Measurements from ENCODE around the gene SLC22A3. TPM values are rescaled to one million over a fixed set of nuclear protein-coding genes. Genes with fewer than 3 reads are reported as not detected.
"Not testable (repeated sequence)": the region's sequence is repeated elsewhere in the genome, so short reads cannot be mapped to it uniquely, and the experiment has no call there.

SLC22A3 gene
- total and polyA plus RNA-seq, 5 donors from 2014 or later = 0.41 to 1.9 (median 1.0) TPM

DNA sequence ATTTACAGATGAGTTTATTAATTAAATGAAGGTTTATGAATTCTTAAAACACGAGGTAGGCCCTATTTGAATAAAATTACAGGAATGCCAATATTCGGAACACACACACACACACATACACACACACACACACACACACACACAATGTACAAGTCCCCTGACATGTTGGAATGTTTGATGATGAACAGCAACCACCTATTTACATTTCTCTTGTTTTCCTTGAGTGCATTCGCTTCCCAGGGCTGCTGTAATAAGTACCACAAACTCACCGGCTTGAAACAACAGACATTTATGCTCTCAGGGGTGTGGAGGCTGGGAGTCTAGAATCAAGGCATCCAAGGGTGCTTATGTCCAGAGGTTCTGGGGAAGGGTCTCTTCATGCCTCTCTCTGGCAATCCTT lies 90.3 kb downstream of the SLC22A3 start:
- H3K36me3 Mint-ChIP-seq = peaks cover 5% of the 10 kb centered on the region
- H3K4me1 Mint-ChIP-seq = peaks cover 0 to 12% (median 6%) of the 10 kb centered on the region in 4 donors
- H3K27me3 ChIP-seq (ENCODE audit: control insufficient read depth, insufficient read depth, low read length) = peaks cover 8% of the 10 kb centered on the region
- no peak overlapping the region for H3K4me3 Mint-ChIP-seq
- no peaks in the 10 kb centered on the region for H3K36me3 ChIP-seq (ENCODE audit: control insufficient read depth, insufficient read depth, low read length)
- peaks cover 0 to 2% (median 0%) of the 10 kb centered on the region in 7 donors for H3K9me3 Mint-ChIP-seq
- H3K4me1 ChIP-seq (ENCODE audit: control insufficient read depth, insufficient read depth, low read length, poor library complexity, severe bottlenecking) = no peaks in the 10 kb centered on the region
- H3K9me3 ChIP-seq (ENCODE audit: control insufficient read depth in 2 of 2, low read length in 2 of 2) = no peaks in the 10 kb centered on the region
- no peak overlapping the region for H3K27ac ChIP-seq (ENCODE audit: insufficient read depth, low read length, poor library complexity, severe bottlenecking)
- H3K4me3 ChIP-seq (ENCODE audit: low read depth, low read length) = no peak overlapping the region
- ATAC-seq (ENCODE audit: low read depth in 2 of 2) = no peak
- H3K27ac Mint-ChIP-seq = no peak overlapping the region
- no peak for DNase-seq
- peaks cover 19% of the 10 kb centered on the region for H3K27me3 Mint-ChIP-seq

DNA sequence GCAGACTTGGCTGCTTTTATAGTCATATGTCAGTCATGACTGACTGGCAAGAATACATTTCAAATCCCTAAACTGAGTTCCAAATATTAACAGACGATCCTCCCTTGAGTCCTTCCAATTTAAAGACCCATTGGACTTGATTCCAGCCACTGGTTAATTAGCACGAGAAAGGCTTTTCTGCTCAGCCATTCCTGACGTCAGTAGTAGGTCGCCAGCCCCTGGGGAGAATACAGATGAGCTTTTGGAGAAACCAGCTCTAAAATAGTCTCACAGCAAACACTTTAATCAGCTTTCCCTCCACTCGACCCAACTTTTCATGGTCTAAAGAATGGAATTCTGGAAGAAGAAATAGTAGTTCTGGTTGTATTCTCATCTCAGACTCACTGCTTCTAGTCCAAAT lies 91.6 kb downstream of the SLC22A3 start:
- Histone ChIP-seq H3K36me3 (ENCODE audit: control insufficient read depth, insufficient read depth, low read length) (no peaks in the 10 kb centered on the region), H3K9me3 (ENCODE audit: control insufficient read depth in 2 of 2, low read length in 2 of 2) (no peaks in the 10 kb centered on the region), H3K4me1 (ENCODE audit: control insufficient read depth, insufficient read depth, low read length, poor library complexity, severe bottlenecking) (no peaks in the 10 kb centered on the region), H3K27me3 (ENCODE audit: control insufficient read depth, insufficient read depth, low read length) (peaks cover 7% of the 10 kb centered on the region), H3K4me3 (ENCODE audit: low read depth, low read length) (no peak overlapping the region), H3K27ac (ENCODE audit: insufficient read depth, low read length, poor library complexity, severe bottlenecking) (no peak overlapping the region)
- H3K4me1 Mint-ChIP-seq = peaks cover 0 to 13% (median 7%) of the 10 kb centered on the region in 4 donors
- DNase-seq (no peak), ATAC-seq (ENCODE audit: low read depth in 2 of 2) (no peak)
- H3K9me3 Mint-ChIP-seq = peaks cover 0 to 2% (median 0%) of the 10 kb centered on the region in 7 donors
- H3K4me3 Mint-ChIP-seq = no peak overlapping the region
- peaks cover 5% of the 10 kb centered on the region for H3K36me3 Mint-ChIP-seq
- H3K27me3 Mint-ChIP-seq = peaks cover 14% of the 10 kb centered on the region
- no peak overlapping the region for H3K27ac Mint-ChIP-seq

DNA sequence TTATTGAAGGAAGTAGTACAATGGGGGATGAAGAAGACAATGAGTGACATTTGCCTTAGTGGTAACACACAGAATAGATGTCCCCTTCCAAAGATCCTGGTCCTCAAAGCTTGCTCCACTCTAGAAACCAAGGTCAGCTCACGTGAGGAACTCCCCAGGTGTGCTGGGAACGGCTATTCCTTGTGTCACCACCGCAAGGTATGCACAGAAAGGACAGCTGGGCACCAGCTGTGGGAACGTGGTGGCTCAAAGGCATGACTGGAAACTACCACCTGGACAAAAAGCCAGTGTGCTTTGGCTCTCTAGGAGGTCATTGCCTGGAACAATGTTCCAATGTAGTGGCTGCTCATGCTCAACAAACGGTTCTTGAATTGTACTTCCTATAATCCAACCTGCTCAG lies 94.0 kb downstream of the SLC22A3 start:
- H3K27me3 Mint-ChIP-seq = peaks cover 10% of the 10 kb centered on the region
- Histone ChIP-seq H3K9me3 (ENCODE audit: control insufficient read depth in 2 of 2, low read length in 2 of 2) (no peaks in the 10 kb centered on the region), H3K36me3 (ENCODE audit: control insufficient read depth, insufficient read depth, low read length) (no peaks in the 10 kb centered on the region), H3K4me1 (ENCODE audit: control insufficient read depth, insufficient read depth, low read length, poor library complexity, severe bottlenecking) (no peaks in the 10 kb centered on the region), H3K27ac (ENCODE audit: insufficient read depth, low read length, poor library complexity, severe bottlenecking) (no peak overlapping the region), H3K4me3 (ENCODE audit: low read depth, low read length) (no peak overlapping the region), H3K27me3 (ENCODE audit: control insufficient read depth, insufficient read depth, low read length) (peaks cover 4% of the 10 kb centered on the region)
- peaks cover 0 to 5% (median 0%) of the 10 kb centered on the region in 7 donors for H3K9me3 Mint-ChIP-seq
- H3K4me3 Mint-ChIP-seq = no peak overlapping the region
- DNase-seq (no peak), ATAC-seq (ENCODE audit: low read depth in 2 of 2) (no peak)
- no peak overlapping the region for H3K27ac Mint-ChIP-seq
- peaks cover 5 to 12% (median 7%) of the 10 kb centered on the region in 4 donors for H3K4me1 Mint-ChIP-seq
- H3K36me3 Mint-ChIP-seq = peaks cover 14% of the 10 kb centered on the region

DNA sequence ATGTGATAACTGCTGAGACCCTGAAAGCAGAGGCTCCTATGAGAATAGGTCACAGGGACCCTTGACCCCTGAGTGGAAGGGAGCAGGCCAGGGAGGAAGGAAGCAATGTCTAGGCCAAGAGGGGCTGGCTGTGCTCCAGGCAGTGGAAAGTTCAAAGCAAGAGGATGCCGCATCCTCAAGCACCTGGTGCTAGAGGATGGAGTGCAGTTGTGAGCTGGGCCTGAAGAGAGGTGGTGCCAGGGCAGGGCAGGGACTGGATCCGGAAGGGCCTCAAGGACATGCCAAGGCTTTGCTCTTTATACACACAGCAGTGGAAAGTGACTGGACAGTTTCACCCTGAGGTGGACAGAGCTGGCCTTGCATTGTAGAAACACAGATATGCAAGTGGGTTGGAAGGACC lies 97.0 kb downstream of the SLC22A3 start:
- Mint-ChIP-seq H3K4me1 (peaks cover 6 to 12% (median 10%) of the 10 kb centered on the region in 4 donors), H3K9me3 (peaks cover 0 to 9% (median 5%) of the 10 kb centered on the region in 7 donors), H3K4me3 (peak overlapping the region in 1 of 4 donors; percentile 65), H3K27ac (no peak overlapping the region), H3K36me3 (peaks cover 12% of the 10 kb centered on the region), H3K27me3 (peaks cover 9% of the 10 kb centered on the region)
- H3K4me3 ChIP-seq (ENCODE audit: low read depth, low read length) = no peak overlapping the region
- ATAC-seq (ENCODE audit: low read depth in 2 of 2) (no peak), DNase-seq (no peak)
- H3K27me3 ChIP-seq (ENCODE audit: control insufficient read depth, insufficient read depth, low read length) = peaks cover 2% of the 10 kb centered on the region
- no peaks in the 10 kb centered on the region for H3K36me3 ChIP-seq (ENCODE audit: control insufficient read depth, insufficient read depth, low read length)
- H3K9me3 ChIP-seq (ENCODE audit: control insufficient read depth in 2 of 2, low read length in 2 of 2) = no peaks in the 10 kb centered on the region
- H3K27ac ChIP-seq (ENCODE audit: insufficient read depth, low read length, poor library complexity, severe bottlenecking) = no peak overlapping the region
- no peaks in the 10 kb centered on the region for H3K4me1 ChIP-seq (ENCODE audit: control insufficient read depth, insufficient read depth, low read length, poor library complexity, severe bottlenecking)

DNA sequence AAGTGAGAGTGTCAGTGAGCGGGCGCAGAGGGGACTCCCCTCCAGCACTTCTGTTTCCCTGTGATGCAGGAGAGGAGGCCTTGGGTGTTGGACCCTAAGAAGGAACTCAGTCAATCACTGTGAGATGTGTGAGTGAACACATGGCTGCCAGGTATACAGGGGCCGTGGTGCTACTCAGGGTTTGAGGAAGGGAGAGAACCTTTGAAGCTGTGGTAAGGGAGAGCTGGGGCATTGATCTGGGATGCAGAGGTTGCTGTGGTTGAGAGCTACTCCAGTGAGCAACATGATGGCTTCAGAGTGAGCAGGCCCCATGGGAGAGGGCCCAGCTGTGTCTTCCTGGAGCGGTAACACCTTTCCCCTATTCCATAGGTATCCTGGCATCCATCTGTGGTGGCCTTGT lies 99.2 kb downstream of the SLC22A3 start:
- Mint-ChIP-seq H3K27me3 (peaks cover 13% of the 10 kb centered on the region), H3K27ac (no peak overlapping the region), H3K9me3 (peaks cover 0 to 9% (median 5%) of the 10 kb centered on the region in 7 donors), H3K4me3 (no peak overlapping the region), H3K4me1 (peaks cover 6 to 12% (median 10%) of the 10 kb centered on the region in 4 donors), H3K36me3 (peaks cover 12% of the 10 kb centered on the region)
- no peak for ATAC-seq (ENCODE audit: low read depth in 2 of 2)
- H3K9me3 ChIP-seq (ENCODE audit: control insufficient read depth in 2 of 2, low read length in 2 of 2) = no peaks in the 10 kb centered on the region
- no peak for DNase-seq
- H3K4me1 ChIP-seq (ENCODE audit: control insufficient read depth, insufficient read depth, low read length, poor library complexity, severe bottlenecking) = no peaks in the 10 kb centered on the region
- H3K27ac ChIP-seq (ENCODE audit: insufficient read depth, low read length, poor library complexity, severe bottlenecking) = no peak overlapping the region
- no peak overlapping the region for H3K4me3 ChIP-seq (ENCODE audit: low read depth, low read length)
- peaks cover 2% of the 10 kb centered on the region for H3K36me3 ChIP-seq (ENCODE audit: control insufficient read depth, insufficient read depth, low read length)
- H3K27me3 ChIP-seq (ENCODE audit: control insufficient read depth, insufficient read depth, low read length) = no peaks in the 10 kb centered on the region

- H3K9me3 ChIP-seq (ENCODE audit: control insufficient read depth in 2 of 2, low read length in 2 of 2); H3K36me3 ChIP-seq (ENCODE audit: control insufficient read depth, insufficient read depth, low read length); H3K27ac ChIP-seq (ENCODE audit: insufficient read depth, low read length, poor library complexity, severe bottlenecking); DNase-seq; H3K4me3 ChIP-seq (ENCODE audit: low read depth, low read length); ATAC-seq (ENCODE audit: low read depth in 2 of 2); H3K27me3 ChIP-seq (ENCODE audit: control insufficient read depth, insufficient read depth, low read length); H3K4me1 ChIP-seq (ENCODE audit: control insufficient read depth, insufficient read depth, low read length, poor library complexity, severe bottlenecking); H3K9me3 Mint-ChIP-seq: not testable (repeated sequence)
- Mint-ChIP-seq H3K4me3 (peak overlapping the region in 1 of 4 donors; percentile 17), H3K27me3 (peaks cover 20% of the 10 kb centered on the region), H3K36me3 (peaks cover 22% of the 10 kb centered on the region), H3K27ac (peak overlapping the region in 1 of 3 donors; percentile 35), H3K4me1 (peaks cover 0 to 11% (median 6%) of the 10 kb centered on the region in 4 donors)
Measured at GRCh38 chr6:160449787-160450186, 101.6 kb downstream of the SLC22A3 start.

- peaks cover 0 to 11% (median 2%) of the 10 kb centered on the region in 4 donors for H3K4me1 Mint-ChIP-seq
- peaks cover 2% of the 10 kb centered on the region for H3K36me3 ChIP-seq (ENCODE audit: control insufficient read depth, insufficient read depth, low read length)
- H3K27ac Mint-ChIP-seq = no peak overlapping the region
- DNase-seq (no peak), ATAC-seq (ENCODE audit: low read depth in 2 of 2) (no peak)
- peaks cover 20% of the 10 kb centered on the region for H3K36me3 Mint-ChIP-seq
- H3K4me3 ChIP-seq (ENCODE audit: low read depth, low read length) = no peak overlapping the region
- H3K4me3 Mint-ChIP-seq = no peak overlapping the region
- H3K9me3 ChIP-seq (ENCODE audit: control insufficient read depth in 2 of 2, low read length in 2 of 2) = no peaks in the 10 kb centered on the region
- H3K27me3 ChIP-seq (ENCODE audit: control insufficient read depth, insufficient read depth, low read length) = no peaks in the 10 kb centered on the region
- H3K27ac ChIP-seq (ENCODE audit: insufficient read depth, low read length, poor library complexity, severe bottlenecking) = no peak overlapping the region
- peaks cover 7% of the 10 kb centered on the region for H3K4me1 ChIP-seq (ENCODE audit: control insufficient read depth, insufficient read depth, low read length, poor library complexity, severe bottlenecking)
- peaks cover 0 to 7% (median 2%) of the 10 kb centered on the region in 7 donors for H3K9me3 Mint-ChIP-seq
- peaks cover 15% of the 10 kb centered on the region for H3K27me3 Mint-ChIP-seq
Measured at GRCh38 chr6:160450849-160451248, 102.7 kb downstream of the SLC22A3 start.

DNA sequence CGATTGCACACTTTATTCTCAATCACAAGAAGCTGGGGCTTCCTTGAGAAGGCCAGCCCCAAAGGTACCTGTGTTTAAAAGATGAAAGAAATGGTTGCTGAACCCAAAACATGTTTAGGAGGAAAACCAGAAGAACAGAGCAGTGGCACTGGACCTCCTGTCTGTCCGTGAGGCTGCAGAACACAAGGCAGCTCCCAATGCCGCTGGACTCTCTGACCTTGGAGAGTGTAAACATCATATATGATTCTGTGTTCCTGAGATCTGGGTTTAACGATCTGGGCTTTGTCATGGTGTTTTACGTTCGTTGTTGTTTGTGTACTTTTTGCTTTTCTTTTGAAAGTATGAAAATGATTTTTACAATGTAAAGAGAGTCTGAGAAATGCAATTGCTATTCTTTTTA lies 106.1 kb downstream of the SLC22A3 start:
- Mint-ChIP-seq H3K4me1 (peaks cover 4 to 27% (median 15%) of the 10 kb centered on the region in 4 donors), H3K9me3 (peaks cover 0 to 6% (median 0%) of the 10 kb centered on the region in 7 donors), H3K36me3 (peaks cover 14% of the 10 kb centered on the region), H3K27ac (no peak overlapping the region), H3K27me3 (peaks cover 15% of the 10 kb centered on the region), H3K4me3 (no peak overlapping the region)
- Histone ChIP-seq H3K4me1 (ENCODE audit: control insufficient read depth, insufficient read depth, low read length, poor library complexity, severe bottlenecking) (peaks cover 26% of the 10 kb centered on the region), H3K27ac (ENCODE audit: insufficient read depth, low read length, poor library complexity, severe bottlenecking) (no peak overlapping the region), H3K4me3 (ENCODE audit: low read depth, low read length) (no peak overlapping the region), H3K36me3 (ENCODE audit: control insufficient read depth, insufficient read depth, low read length) (peaks cover 2% of the 10 kb centered on the region), H3K9me3 (ENCODE audit: control insufficient read depth in 2 of 2, low read length in 2 of 2) (no peaks in the 10 kb centered on the region), H3K27me3 (ENCODE audit: control insufficient read depth, insufficient read depth, low read length) (no peaks in the 10 kb centered on the region)
- no peak for ATAC-seq (ENCODE audit: low read depth in 2 of 2)
- no peak for DNase-seq
